ENCODE measurements around the gene BORCS5.

Gene BORCS5

DNA sequence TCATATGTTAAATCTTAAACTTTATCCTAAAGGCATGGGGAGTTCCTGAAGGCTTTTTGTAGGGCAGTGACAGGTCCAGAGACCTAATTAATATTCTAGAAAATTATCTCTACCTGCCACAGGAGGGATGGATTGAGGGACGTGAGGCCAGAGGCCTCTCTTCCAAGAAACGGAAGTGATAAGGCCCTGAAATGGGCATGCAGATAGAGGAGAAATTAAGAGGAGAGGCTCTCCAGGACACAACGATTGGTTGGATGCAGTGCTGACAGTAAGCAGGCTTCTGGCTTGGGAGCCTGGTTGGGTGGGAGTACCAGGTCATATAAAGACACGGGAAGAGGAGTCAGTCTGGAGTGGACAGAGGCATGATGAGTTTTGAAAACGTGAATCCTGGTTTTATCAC, 3.1 kb upstream of the BORCS5 start:
- no peak for DNase-seq (ENCODE audit: low spot score)

DNA sequence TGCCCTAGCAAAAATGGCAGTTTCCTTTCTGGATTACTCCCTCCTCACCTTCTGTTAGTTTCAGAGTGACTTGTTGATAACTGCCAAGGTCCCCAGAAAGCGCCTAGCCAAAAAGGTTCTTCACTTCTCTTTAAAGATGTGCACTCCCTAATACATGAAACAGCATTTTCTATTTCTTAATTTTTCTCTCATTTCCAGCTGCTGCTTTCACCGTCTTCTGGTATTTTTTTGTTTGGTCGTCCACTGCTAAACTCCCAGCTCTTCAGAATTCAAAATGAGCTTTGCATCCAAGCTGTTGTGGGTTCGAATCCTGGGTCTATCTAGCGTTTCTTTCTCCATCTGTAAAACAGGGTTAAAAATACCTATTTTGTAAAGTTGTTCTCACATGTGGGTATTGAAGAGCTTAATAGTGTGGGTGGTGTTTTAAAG, 397 bp upstream of the BORCS5 start:
- no peak for DNase-seq (ENCODE audit: low spot score)

DNA sequence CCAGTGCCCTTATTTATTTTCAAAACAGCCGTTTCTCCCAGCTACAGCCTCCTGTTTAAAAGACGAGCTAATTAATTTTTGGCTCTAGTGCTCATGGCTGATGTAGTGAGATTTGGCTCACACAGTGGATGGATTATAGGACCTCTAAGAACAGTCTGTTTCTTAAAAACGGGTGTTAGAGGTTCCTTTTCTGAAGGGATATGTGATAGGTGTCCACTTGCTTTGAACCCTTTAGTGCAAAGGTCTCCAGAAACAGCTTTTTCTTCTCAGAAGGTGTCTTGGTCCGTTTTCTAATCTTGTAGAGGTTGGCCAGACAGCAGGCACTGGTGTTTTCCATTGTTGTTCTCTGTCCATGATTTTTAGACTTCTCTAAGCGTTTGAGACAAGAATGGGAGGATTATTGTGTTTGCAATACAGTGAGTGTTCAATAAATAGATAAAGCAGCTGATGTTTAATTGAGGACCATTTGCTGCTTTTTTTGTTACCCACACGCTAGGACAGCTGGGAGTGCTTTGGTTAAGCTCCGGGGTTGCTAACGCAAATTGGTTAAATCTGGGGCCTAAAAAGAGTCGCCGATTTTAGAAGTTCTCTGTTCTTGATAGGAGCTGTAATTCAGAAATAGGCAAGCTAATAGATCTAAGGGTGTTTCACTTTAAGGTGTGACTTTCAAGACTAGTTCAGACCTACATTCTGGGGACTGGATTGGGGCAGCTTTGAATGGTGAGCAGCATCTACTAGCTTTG, 1.0 kb downstream of the BORCS5 start:
- DNase-seq (ENCODE audit: low spot score): no peak

DNA sequence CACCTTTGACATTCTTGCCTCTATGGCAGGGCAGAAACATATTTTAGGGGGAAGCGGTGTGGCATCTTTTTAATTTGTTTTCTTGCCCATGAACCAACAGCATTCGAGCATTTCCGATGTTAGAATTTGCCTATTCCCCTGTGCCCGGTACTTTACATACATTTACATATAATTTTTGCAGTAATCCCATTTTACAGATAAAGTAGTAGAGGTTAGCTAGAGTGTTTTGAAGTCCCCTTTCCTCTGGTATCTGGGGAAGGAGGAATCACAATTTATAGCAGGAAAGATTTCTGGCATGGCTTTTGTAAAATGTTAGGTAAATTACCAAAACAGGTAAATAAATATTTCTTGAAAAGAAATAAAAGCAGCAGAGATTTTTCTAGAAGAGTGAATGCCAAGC, 1.6 kb downstream of the BORCS5 start:
- DNase-seq (ENCODE audit: low spot score): no peak

DNA sequence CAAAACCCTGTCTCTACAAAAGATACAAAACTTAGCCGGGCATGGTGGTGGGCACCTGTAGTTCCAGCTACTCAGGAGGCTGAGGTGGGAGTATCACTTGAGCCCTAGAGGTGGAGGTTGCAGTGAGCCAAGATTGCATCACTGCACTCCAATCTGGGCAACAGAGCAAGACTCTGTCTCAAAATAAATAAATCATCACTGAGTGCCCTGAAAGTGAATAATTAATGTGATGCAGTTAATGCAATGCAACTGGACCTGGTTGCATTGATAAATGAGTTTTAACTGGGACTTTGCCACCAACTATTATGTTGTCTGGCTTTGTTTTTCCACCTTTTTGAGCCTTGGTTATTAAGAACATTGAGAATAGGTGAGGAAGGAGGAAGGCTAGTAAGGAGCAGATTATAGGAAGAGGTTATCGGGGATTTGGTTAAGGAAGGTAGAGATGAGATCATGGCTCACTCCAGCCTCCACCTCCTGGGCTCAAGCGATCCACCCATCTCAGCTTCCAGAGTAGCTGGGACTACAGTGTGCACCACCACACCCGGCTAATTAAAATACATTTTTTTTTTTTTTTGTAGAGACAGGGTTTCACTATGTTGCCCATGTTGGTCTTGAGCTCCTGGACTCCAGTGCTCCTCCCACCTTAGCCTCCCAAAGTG, 8.0 kb downstream of the BORCS5 start:
- DNase-seq (ENCODE audit: low spot score): no peak

DNA sequence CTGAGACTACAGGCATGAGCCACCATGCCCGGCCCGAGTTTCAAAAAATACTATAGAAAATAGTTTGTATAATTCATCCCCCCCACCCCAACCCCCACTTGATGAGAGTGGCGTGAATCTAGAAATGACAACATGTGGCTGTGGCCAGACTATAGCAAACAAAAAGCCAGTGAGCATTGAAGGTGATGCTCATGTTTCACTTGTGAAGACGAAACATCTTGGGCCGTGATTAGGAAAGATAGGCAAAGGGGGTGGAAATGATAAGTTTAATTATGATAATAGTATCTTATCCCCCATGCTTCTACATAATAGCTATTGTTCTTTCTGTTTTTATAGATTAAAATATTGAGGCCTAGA, 8.5 kb downstream of the BORCS5 start:
- no peak for DNase-seq (ENCODE audit: low spot score)

DNA sequence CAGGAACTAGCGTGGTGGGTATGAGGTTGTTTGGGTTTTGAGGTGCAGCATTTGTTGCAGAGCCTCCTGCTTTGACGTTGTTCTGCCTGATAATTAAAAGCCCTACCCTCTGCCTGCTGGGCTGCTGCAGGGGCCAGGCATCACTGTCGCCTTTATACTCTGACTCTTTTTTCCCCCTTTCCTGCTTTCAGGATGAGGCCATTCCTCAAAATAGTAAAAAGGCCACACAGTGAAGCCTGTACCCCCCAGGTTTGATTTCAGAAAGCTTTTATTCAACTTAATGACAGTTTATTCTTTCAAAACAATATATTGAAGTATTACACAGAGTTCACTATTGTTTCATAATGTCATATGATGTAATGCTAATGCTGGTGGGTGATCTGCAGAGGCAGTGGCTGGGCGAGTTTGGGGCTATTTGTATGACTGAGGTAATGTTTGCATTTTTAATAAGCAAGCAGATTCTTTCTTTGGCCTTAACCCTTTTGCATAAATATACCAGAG, 9.1 kb downstream of the BORCS5 start:
- DNase-seq (ENCODE audit: low spot score): no peak

DNA sequence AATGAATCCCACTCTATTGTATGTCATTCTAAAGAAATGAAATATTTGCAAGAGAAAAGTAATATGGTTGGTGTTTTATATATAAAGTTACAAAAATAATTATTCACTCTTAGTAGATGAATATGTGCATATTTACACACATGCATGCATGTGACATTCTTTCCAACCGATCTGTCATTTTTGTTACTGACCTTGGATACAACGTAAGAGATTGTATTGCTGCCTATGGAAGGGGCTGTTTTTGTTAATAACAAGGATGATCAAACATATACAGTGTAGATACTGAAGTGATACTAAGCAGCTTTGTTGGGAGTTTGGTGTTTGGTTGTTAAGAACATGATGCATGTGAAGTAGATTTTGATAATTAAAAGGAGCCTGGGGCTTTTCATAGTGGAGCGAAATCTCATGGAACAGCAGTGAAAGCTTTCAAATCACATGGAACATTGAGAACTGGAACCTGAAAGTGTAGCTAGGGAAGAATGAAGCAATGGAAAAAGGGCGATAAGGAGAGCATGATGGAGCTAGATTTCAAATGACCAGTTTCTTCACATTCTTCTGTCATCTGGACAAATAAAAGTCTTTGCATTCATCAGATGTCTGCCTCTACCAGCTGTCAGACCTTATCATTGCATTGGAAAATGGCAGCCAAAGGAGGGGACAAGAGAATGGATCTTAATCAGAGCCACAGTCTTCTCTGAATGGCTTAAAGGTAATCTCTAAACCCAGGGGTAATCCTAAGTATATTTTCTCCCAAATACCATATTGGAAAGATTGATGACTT, 10.0 kb downstream of the BORCS5 start:
- DNase-seq (ENCODE audit: low spot score): no peak

DNA sequence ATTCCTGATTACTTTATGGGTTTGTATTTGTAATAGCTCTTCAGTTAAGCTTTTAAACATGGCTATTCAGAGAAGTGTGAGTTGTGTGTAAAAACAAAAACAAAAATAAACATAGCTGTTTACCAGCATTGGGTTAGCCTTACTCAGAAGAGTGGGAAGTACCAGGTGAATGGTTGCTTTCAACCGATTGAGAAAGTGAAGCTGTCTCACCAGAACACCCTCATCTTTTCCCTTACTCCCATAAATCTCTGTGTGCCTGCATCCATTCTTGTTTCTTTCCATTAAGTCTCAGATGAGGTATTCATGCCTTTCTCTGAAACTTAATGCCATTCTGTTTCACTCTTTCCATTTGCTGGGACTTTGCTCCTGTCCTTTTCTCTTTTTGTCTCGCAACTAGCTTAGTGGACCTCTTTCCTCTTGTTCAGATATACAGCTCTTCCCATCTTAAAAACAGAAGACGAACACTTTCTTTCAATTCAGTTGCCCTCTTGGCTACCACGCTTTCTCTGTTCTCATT, 10.7 kb downstream of the BORCS5 start:
- no peak for DNase-seq (ENCODE audit: low spot score)

DNA sequence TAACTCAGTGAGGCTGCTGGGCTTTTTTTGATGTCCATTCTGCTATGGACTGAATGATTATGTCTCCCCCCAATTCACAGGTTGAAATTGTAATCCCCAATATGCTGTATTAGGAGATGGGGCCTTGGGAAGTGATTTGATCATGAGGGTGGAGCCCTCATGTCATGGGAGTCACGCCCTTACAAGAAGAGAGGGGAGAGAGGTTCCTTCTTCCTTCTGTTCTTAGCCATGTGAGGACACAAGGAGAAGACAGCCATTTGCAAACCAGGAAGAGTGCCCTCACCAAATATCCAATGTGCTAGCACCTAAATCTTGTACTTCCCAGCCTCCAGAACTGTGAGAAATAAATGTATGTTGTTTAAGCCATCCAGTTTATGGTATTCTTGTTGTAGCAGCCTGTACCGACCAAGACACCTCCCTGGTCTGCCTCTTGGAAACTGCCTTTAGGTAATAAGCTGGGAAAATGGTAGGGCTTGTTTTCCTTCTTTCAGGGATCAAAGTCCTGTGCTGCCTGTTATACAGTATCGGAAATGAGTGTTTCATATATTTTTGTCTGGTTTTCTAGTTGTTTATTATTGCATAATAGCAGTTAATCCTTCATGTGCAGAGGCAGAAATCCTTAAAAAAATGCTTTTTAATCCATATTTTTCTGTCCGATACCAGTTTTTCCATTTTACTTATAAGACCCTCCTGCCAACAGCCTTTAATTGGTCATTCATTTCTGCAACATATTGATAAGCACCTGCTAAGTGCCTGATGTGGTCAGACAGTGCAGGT, 16.3 kb downstream of the BORCS5 start:
- no peak for DNase-seq (ENCODE audit: low spot score)

DNA sequence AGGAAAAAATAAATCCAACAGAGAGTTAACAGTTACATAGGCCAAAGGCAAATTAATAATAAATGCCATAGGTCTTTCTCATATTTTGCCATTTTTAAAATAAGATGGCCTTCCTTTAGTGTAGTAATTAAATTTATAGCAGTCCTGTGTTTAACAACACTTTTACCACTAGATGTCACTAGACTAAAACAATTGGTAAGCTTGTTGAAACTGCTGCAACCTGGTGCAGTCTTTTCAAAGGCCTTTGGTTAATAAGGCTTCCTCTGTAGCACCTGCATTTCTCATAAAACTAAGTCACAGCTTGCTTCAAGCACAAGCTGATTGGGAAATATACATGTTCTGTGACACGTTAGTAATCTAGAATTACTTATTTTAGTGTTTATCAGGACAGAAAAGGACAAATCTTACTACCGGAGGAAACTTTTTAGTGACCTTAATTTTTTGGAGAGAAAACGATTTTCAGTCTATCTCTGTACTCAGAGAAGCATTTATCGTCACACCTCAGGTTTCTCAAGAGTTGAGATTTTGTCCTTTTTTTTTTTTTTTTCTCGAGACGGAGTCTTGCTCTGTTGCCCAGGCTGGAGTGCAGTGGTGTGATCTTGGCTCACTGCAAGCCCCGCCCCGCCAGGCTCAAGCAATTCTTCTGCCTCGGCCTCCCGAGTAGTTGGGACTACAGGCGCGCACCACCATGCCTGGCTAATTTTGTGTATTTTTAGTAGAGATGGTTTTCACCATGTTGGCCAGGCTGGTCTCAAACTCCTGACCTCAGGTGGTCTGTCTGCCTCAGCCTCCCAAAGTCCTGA, 20.0 kb downstream of the BORCS5 start:
- DNase-seq (ENCODE audit: low spot score): no peak

DNA sequence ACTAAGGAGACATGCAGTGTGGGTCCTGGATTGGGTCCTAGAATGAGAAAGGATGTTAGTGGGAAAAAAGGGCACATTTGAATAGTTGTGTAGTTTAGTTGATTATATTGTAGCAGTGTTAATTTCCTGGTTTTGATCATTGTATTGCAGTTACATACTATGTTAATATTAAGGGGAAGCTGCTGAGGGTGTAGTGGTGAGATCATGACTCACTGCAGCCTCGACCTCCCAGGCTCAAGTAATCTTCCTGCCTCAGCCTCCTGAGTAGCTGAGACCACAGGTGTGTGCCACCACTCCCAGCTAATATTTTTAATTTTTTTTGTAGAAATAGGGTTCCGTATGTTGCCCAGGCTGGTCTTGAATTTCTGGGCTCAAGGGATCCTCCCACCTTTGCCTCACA, 21.7 kb downstream of the BORCS5 start:
- no peak for DNase-seq (ENCODE audit: low spot score)

DNA sequence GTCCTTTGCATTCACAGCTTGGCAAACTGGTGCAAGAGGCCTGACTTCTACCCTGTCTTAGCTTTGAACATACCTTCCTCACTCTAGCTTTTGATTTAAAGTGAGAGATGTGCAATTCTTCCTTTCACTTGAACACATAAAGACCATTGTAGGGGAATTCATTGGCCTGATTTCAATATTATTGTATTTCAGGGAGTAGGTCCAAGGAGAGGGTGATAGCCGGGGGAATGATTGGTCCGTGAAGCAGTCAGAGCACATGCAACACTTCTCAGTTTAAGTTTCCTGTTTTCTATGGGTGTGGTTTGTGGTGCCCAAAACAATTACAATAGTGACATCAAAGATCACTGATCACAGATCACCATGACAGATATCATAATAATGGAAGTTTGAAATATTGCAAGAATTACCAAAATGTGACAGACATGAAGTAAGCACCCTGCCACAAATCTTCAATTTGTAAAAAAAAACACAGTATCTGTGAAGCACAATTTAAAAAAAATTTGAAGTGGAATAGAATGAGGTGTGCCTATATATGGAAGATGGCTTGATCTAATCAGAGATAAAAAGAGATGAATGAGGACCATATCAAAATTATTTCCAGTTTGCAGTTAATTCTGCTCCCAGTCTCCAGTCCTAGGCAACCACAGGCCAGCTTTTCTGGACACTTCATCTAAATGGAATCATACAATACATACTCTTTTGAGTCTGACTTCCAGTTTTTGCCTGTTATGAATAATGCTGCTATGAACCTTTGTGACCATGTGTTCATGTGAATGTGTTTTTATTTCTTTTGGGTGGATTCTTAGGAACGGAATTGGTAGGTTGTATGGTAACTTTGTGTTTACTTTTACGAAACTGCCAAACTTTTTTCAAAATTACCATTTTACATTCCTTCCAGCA, 23.2 kb downstream of the BORCS5 start:
- DNase-seq (ENCODE audit: low spot score): no peak

DNA sequence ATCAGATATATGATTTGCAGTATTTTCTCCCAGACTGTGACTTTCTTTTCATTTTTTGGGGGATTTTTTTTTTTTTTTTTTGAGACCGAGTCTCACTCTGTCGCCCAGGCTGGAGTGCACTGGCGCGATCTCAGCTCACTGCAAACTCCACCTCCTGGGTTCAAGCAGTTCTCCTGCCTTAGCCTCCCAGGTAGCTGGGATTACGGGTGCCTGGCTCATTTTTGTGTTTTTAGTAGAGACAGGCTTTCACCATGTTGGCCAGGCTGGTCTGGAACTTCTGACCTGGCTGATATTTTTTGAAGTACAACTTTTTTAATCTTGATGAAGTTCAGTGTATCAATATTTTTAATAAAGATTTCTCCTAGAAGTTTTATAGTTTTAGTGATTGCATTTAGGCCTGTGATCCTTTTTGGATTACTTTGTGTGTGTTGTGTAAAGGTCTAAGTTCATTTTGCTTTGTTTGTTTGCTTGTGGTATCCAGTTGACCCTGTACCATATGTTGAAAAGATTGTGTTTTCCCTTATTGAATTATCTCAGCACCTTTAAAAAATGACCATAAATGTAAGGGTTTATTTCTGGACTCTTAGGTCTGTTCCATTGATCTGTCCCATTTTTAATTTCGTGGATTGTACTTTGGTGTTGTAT, 24.2 kb downstream of the BORCS5 start:
- no peak for DNase-seq (ENCODE audit: low spot score)

DNA sequence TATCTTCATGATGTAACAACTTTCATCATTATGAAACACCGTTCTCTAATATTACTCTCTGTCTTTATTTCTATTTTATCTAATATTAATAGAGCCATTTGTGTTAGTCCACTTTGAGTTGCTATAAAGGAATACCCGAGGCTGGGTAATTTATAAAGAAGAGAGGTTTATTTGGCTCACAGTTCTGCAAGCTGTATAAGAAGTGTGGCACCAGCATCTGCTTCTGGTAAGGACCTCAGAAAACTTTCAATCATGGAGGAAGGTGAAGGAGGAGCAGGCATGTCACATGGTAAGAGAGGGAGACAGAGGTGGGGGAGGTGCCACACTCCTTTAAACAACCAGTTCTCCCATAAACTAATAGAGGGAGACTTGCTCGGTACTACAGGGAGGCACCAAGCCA, 25.1 kb downstream of the BORCS5 start:
- DNase-seq (ENCODE audit: low spot score): no peak

DNA sequence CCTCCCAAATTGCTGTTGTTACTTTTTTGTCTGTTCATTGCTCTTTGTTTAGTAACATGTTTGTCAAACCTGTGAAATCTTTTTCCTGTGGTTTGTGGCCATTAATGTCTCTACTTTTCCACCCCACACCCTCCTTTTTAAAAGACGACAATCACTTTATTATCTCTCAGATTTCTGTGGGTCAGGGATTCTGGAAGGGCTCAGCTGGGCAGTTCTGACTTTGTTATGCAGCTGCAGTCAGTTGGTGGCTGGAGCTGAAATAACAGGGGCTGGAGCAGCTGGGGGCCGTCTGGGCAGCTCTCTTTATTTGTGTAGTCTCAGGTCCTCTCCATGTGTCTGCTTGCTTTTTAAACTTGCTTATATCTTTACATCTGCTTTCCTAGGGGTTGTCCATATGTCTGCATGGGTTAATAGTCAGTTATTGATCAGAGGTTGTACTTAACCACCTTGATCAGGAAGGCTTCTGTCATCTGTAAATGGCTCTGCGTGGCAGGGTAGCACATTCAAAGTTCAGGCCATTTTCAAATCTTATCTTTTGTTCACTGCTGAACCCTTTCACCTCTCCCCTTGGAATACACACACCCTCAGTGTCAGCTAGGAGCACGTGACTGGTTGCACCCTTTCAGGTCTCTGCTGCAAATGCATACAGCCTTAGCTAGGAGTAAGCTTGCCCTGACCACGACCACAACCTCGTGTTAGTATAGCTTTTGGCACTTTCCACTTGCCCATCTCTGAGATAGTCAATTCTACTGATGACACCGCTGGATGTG, 27.9 kb downstream of the BORCS5 start:
- no peak for DNase-seq (ENCODE audit: low spot score)

DNA sequence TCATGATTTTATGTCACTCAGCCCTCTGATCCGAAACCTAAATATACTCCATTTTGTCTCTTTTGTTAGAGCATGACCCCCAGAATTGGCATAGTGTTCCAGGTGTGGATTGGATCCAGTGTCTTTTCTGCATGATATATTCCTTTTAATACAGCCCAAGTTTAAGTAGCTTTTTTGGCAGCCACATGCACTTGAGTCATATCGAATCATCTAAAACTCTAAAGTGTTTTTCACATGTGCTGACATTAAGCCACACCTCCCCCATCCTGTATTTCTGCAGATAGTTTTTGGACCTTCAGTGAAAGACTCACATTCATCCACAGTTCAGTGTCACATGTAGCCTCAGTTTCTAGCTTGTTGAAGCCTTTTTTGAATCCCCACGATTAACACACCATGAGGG, 30.6 kb downstream of the BORCS5 start:
- DNase-seq (ENCODE audit: low spot score): no peak

DNA sequence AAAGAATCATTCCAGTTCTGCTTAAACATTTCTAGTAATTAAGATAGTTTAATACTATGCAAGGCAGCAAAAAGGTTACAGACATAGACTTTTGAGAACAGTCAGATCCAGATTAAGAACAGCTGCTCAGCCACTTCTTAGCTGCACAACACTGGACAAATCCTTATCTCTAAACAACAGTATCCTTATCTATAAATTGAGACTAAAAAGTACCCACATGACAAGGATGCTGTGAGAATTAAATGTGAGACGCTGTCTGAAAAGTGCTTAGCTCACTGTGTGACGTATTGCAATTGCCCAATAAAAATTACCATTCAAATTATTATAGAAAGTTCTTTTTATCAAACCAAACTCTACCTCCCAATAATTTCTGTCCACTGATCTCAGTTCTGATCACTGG, 35.5 kb downstream of the BORCS5 start:
- no peak for DNase-seq (ENCODE audit: low spot score)

DNA sequence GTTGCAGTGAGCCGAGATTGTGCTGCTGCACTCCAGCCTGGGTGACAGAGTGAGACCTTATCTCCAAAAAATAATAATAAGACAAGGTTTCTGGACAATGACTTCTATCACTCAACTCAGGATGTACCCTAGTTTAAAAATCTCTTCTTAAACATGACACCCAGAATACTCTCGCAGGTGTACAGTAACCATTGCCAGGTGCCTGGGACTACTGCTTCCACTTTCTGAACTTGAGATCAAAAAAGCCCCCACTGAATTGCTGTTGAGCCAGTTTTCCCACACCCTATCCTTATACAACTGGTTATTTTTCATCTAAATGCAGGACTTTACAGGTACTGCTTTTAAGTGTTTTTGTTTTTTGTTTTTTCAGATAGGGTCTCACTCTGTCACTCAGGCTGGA, 36.3 kb downstream of the BORCS5 start:
- DNase-seq (ENCODE audit: low spot score): no peak
